ENCODE measurements around the gene ARHGEF4. TPM values are rescaled to one million over a fixed set of nuclear protein-coding genes. Genes with fewer than 3 reads are reported as not detected.

Gene ARHGEF4
- total RNA-seq, 1 experiment from 2014 or later = 0.80 TPM

DNA sequence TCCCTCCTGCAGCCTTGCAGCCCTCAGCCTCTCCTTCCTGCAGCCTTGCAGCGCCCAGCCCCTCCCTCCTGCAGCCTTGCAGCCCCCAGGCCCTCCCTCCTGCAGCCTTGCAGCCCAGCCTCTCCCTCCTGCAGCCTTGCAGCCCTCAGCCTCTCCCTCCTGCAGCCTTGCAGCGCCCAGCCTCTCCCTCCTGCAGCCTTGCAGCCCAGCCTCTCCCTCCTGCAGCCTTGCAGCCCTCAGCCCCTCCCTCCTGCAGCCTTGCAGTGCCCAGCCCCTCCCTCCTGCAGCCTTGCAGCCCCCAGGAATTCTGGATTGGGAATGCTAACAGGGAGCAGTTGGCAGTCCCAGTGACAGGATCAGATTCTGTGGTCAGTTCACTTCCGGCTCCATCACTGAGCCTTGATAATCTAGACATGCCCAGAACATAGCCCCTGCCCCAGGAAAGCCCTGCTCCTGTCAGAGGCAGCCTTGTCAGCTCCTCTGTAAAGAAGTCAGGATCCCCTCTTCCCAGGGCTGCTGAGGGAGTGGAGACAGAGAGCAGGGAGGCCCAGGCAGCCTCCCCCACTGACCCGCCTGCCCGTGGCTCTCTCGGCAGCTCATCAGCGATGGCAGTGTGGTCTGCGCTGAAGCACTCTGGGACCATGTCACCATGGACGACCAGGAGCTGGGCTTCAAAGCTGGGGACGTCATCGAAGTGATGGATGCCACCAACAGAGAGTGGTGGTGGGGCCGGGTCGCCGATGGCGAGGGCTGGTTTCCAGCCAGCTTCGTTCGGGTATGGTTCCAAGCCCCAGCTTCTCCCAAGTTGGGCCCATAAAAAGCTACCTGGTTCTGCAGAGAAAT lies 201.8 kb downstream of the ARHGEF4 start:
- no TSS peak for BruUV-seq (replicated peaks)
- Histone ChIP-seq H3K4me3 (ENCODE audit: low read depth in 2 of 2, low read length in 2 of 2) (no peak overlapping the region), H3K4me1 (ENCODE audit: control insufficient read depth, insufficient read depth, low read length) (no peaks in the 10 kb centered on the region), H3K27me3 (ENCODE audit: control insufficient read depth, insufficient read depth, low read length) (no peaks in the 10 kb centered on the region), H3K36me3 (ENCODE audit: control insufficient read depth, insufficient read depth, low read length) (no peaks in the 10 kb centered on the region), H3K27ac (ENCODE audit: low read length) (no peak overlapping the region), H3K9me3 (ENCODE audit: control insufficient read depth, insufficient read depth, low read depth, low read length) (no peaks in the 10 kb centered on the region)
- in situ Hi-C loops (cut with HindIII; ENCODE audit: low pct_unique_long_range_greater_than_20kb, low sequenced_read_pairs) (no loop called here), intact Hi-C loops (cut with micrococcal nuclease; ENCODE audit: unreplicated experiment) (no loop called here)
- ATAC-seq (no peak), DNase-seq (ENCODE audit: low read depth, low spot score) (no peak)
- ChIA-PET CTCF (no interaction called here), POLR2A (no interaction called here)
- TF ChIP-seq, protein P1, sequence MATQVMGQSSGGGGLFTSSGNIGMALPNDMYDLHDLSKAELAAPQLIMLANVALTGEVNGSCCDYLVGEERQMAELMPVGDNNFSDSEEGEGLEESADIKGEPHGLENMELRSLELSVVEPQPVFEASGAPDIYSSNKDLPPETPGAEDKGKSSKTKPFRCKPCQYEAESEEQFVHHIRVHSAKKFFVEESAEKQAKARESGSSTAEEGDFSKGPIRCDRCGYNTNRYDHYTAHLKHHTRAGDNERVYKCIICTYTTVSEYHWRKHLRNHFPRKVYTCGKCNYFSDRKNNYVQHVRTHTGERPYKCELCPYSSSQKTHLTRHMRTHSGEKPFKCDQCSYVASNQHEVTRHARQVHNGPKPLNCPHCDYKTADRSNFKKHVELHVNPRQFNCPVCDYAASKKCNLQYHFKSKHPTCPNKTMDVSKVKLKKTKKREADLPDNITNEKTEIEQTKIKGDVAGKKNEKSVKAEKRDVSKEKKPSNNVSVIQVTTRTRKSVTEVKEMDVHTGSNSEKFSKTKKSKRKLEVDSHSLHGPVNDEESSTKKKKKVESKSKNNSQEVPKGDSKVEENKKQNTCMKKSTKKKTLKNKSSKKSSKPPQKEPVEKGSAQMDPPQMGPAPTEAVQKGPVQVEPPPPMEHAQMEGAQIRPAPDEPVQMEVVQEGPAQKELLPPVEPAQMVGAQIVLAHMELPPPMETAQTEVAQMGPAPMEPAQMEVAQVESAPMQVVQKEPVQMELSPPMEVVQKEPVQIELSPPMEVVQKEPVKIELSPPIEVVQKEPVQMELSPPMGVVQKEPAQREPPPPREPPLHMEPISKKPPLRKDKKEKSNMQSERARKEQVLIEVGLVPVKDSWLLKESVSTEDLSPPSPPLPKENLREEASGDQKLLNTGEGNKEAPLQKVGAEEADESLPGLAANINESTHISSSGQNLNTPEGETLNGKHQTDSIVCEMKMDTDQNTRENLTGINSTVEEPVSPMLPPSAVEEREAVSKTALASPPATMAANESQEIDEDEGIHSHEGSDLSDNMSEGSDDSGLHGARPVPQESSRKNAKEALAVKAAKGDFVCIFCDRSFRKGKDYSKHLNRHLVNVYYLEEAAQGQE (IDR thresholded peaks at IDR 0.05; ENCODE audit: insufficient read depth in 1 of 2, low read depth in 2 of 2, low read length in 1 of 2) = no peak
- TF ChIP-seq SIN3A (IDR thresholded peaks at IDR 0.05; ENCODE audit: borderline replicate concordance, insufficient read depth, low read depth, low read length) = no peak
- TF ChIP-seq, protein P2, sequence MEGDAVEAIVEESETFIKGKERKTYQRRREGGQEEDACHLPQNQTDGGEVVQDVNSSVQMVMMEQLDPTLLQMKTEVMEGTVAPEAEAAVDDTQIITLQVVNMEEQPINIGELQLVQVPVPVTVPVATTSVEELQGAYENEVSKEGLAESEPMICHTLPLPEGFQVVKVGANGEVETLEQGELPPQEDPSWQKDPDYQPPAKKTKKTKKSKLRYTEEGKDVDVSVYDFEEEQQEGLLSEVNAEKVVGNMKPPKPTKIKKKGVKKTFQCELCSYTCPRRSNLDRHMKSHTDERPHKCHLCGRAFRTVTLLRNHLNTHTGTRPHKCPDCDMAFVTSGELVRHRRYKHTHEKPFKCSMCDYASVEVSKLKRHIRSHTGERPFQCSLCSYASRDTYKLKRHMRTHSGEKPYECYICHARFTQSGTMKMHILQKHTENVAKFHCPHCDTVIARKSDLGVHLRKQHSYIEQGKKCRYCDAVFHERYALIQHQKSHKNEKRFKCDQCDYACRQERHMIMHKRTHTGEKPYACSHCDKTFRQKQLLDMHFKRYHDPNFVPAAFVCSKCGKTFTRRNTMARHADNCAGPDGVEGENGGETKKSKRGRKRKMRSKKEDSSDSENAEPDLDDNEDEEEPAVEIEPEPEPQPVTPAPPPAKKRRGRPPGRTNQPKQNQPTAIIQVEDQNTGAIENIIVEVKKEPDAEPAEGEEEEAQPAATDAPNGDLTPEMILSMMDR (IDR thresholded peaks at IDR 0.05) = no peak
- no peak for TF ChIP-seq TCF7L2 (IDR thresholded peaks at IDR 0.05; ENCODE audit: low read depth, low read length)
- no peak for TF ChIP-seq POLR2AphosphoS5 (IDR thresholded peaks at IDR 0.05; ENCODE audit: low read depth, low read length)

DNA sequence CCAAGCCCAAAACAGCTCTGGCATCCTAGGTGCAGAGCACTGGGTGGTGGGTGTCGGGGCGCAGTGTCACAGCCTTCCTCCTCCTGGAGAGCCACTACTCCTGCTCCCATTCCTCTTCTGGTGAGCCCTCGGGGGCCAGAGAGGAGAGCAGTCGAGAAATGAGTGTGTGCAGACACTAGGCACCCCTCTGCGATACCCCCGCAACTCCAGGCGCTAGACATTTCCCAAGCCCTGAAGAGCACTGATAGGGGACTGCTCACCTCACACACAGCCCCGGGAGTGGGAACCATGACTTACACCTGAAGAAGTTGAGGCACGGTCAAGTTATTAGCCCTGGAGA lies 202.4 kb downstream of the ARHGEF4 start:
- ATAC-seq (no peak), DNase-seq (ENCODE audit: low read depth, low spot score) (no peak)
- in situ Hi-C loops (cut with HindIII; ENCODE audit: low pct_unique_long_range_greater_than_20kb, low sequenced_read_pairs) = no loop called here
- no peaks in the 10 kb centered on the region for H3K36me3 ChIP-seq (ENCODE audit: control insufficient read depth, insufficient read depth, low read length)
- no peaks in the 10 kb centered on the region for H3K9me3 ChIP-seq (ENCODE audit: control insufficient read depth, insufficient read depth, low read depth, low read length)
- TF ChIP-seq POLR2AphosphoS5 (IDR thresholded peaks at IDR 0.05; ENCODE audit: low read depth, low read length) (no peak), TCF7L2 (IDR thresholded peaks at IDR 0.05; ENCODE audit: low read depth, low read length) (no peak), SIN3A (IDR thresholded peaks at IDR 0.05; ENCODE audit: borderline replicate concordance, insufficient read depth, low read depth, low read length) (no peak)
- TF ChIP-seq, protein P1 (IDR thresholded peaks at IDR 0.05; ENCODE audit: insufficient read depth in 1 of 2, low read depth in 2 of 2, low read length in 1 of 2) = no peak
- TF ChIP-seq, protein P2 (IDR thresholded peaks at IDR 0.05) = no peak
- no peak overlapping the region for H3K4me3 ChIP-seq (ENCODE audit: low read depth in 2 of 2, low read length in 2 of 2)
- no peaks in the 10 kb centered on the region for H3K4me1 ChIP-seq (ENCODE audit: control insufficient read depth, insufficient read depth, low read length)
- POLR2A ChIA-PET = no interaction called here
- no peak overlapping the region for H3K27ac ChIP-seq (ENCODE audit: low read length)
- intact Hi-C loops (cut with micrococcal nuclease; ENCODE audit: unreplicated experiment) = no loop called here
- no TSS peak for BruUV-seq (replicated peaks)
- H3K27me3 ChIP-seq (ENCODE audit: control insufficient read depth, insufficient read depth, low read length) = no peaks in the 10 kb centered on the region
- CTCF ChIA-PET = no interaction called here
